ENCODE data around the gene SLC13A4.

The SLC13A4 gene

DNA sequence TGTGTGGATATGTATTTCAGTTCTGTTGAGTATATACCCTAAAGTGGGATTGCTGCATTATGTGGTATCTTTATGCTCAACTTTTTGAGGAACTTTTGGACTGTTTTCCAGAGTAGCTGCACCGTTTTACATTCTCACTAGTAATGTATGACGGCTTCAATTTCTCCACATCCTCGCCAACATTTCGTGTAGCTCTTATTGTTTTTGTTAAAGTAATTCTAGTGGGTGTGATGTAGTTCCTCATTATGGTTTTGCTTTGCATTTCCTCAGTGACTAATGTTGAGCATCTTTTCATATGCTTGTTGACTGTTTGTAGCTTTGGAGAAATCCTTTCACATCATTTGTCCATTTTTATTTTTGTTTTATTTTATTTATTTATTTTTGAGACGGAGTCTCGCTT lies 61.1 kb downstream of the SLC13A4 start:
- TF ChIP-seq, protein P1, sequence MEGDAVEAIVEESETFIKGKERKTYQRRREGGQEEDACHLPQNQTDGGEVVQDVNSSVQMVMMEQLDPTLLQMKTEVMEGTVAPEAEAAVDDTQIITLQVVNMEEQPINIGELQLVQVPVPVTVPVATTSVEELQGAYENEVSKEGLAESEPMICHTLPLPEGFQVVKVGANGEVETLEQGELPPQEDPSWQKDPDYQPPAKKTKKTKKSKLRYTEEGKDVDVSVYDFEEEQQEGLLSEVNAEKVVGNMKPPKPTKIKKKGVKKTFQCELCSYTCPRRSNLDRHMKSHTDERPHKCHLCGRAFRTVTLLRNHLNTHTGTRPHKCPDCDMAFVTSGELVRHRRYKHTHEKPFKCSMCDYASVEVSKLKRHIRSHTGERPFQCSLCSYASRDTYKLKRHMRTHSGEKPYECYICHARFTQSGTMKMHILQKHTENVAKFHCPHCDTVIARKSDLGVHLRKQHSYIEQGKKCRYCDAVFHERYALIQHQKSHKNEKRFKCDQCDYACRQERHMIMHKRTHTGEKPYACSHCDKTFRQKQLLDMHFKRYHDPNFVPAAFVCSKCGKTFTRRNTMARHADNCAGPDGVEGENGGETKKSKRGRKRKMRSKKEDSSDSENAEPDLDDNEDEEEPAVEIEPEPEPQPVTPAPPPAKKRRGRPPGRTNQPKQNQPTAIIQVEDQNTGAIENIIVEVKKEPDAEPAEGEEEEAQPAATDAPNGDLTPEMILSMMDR (IDR thresholded peaks at IDR 0.05), result no peak
- Histone ChIP-seq H3K79me2 (peaks cover 50% of the 10 kb centered on the region), H3K4me1 (peaks cover 5% of the 10 kb centered on the region), H3K27me3 (ENCODE audit: control insufficient read depth, insufficient read depth, low read length) (no peaks in the 10 kb centered on the region), H3K27ac (no peak overlapping the region), H3K4me3 (ENCODE audit: low read depth, low read length) (no peak overlapping the region), H3K9me3 (ENCODE audit: control insufficient read depth, low read length) (no peaks in the 10 kb centered on the region), H3K36me3 (ENCODE audit: control insufficient read depth, insufficient read depth, low read length) (no peaks in the 10 kb centered on the region), H3K4me2 (ENCODE audit: low read length) (no peak overlapping the region), H3K9ac (no peak overlapping the region), H2AFZ (no peak overlapping the region)

DNA sequence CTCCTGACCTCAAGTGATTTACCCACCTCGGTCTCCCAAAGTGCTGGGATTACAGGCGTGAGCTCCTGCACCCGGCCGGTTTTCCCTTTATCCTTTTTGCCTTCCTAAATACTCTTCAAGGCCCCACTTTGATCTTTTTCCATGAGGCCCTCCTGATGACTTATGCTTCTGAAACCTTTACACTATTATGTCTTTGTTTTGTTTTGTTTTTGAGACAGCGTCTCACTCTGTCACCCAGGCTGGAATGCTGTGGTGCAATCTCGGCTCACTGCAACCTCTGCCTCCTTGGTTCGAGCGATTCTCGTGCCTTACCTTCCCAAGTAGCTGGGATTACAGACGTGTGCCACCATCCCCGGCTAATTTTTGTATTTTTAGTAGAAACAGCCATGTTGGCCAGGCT lies 61.8 kb downstream of the SLC13A4 start:
- TF ChIP-seq, protein P1 (IDR thresholded peaks at IDR 0.05), result no peak
- no peaks in the 10 kb centered on the region for H3K36me3 ChIP-seq (ENCODE audit: control insufficient read depth, insufficient read depth, low read length)
- H3K79me2 ChIP-seq, result peaks cover 50% of the 10 kb centered on the region
- no peak overlapping the region for H3K9ac ChIP-seq
- H3K9me3 ChIP-seq (ENCODE audit: control insufficient read depth, low read length), result no peaks in the 10 kb centered on the region
- H3K4me3 ChIP-seq (ENCODE audit: low read depth, low read length), result no peak overlapping the region
- no peak overlapping the region for H3K27ac ChIP-seq
- no peak overlapping the region for H2AFZ ChIP-seq
- peaks cover 5% of the 10 kb centered on the region for H3K4me1 ChIP-seq
- H3K4me2 ChIP-seq (ENCODE audit: low read length), result no peak overlapping the region
- H3K27me3 ChIP-seq (ENCODE audit: control insufficient read depth, insufficient read depth, low read length), result no peaks in the 10 kb centered on the region

DNA sequence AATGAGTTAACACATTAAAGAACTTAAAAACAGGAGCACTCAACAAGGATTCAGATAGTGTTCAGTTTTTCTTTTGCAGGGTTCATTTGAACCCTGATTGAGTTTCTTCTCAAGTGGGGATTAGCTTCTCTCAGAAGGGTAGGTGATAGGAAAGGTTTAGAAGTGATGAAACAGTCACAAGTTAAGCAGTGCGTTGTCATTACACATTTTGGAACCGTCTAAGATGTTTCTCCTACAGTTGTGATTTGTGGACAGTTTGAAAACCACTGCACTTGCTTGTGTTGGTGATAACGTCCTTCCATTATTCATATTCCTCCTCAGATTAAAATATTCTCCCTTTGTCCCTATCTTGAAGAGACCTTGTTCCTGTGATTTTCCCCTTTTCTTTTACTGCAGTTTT lies 62.9 kb downstream of the SLC13A4 start:
- Histone ChIP-seq H3K79me2 (peaks cover 50% of the 10 kb centered on the region), H2AFZ (no peak overlapping the region), H3K9me3 (ENCODE audit: control insufficient read depth, low read length) (no peaks in the 10 kb centered on the region), H3K9ac (no peak overlapping the region), H3K4me1 (peaks cover 5% of the 10 kb centered on the region), H3K4me3 (ENCODE audit: low read depth, low read length) (no peak overlapping the region), H3K4me2 (ENCODE audit: low read length) (no peak overlapping the region), H3K36me3 (ENCODE audit: control insufficient read depth, insufficient read depth, low read length) (no peaks in the 10 kb centered on the region), H3K27me3 (ENCODE audit: control insufficient read depth, insufficient read depth, low read length) (no peaks in the 10 kb centered on the region), H3K27ac (no peak overlapping the region)
- TF ChIP-seq, protein P1 (IDR thresholded peaks at IDR 0.05), result no peak

DNA sequence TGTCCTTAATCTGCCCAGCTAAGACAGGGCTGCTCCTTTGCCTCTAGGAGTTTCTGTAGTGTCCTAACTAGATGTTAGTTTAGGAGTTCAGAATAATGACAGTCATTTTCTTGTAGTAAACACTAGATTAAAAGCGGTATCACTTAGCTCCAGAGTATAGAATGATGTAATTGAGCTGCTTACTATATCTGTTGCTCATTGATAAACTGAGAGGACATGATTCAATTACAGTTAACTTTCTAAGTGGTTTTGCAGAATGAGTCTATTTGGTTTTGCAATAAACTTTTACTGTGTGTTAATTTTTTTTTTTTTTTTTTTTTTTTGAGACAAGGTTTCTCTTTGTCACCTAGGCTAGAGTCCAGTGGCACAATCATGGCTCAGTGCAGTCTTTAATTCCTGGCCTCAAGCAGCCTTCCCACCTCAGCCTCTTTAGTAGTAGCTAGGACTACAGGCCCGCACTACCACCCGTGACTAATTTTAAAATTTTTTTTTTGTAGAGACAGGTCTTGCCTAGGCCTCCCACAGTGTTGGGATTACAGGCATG lies 63.9 kb downstream of the SLC13A4 start:
- Histone ChIP-seq H3K4me3 (ENCODE audit: low read depth, low read length) (no peak overlapping the region), H3K27me3 (ENCODE audit: control insufficient read depth, insufficient read depth, low read length) (no peaks in the 10 kb centered on the region), H3K36me3 (ENCODE audit: control insufficient read depth, insufficient read depth, low read length) (no peaks in the 10 kb centered on the region), H3K9me3 (ENCODE audit: control insufficient read depth, low read length) (no peaks in the 10 kb centered on the region), H3K27ac (no peak overlapping the region), H3K79me2 (peaks cover 45% of the 10 kb centered on the region), H2AFZ (no peak overlapping the region), H3K4me1 (peaks cover 5% of the 10 kb centered on the region), H3K4me2 (ENCODE audit: low read length) (no peak overlapping the region), H3K9ac (no peak overlapping the region)
- TF ChIP-seq, protein P1 (IDR thresholded peaks at IDR 0.05), result no peak

DNA sequence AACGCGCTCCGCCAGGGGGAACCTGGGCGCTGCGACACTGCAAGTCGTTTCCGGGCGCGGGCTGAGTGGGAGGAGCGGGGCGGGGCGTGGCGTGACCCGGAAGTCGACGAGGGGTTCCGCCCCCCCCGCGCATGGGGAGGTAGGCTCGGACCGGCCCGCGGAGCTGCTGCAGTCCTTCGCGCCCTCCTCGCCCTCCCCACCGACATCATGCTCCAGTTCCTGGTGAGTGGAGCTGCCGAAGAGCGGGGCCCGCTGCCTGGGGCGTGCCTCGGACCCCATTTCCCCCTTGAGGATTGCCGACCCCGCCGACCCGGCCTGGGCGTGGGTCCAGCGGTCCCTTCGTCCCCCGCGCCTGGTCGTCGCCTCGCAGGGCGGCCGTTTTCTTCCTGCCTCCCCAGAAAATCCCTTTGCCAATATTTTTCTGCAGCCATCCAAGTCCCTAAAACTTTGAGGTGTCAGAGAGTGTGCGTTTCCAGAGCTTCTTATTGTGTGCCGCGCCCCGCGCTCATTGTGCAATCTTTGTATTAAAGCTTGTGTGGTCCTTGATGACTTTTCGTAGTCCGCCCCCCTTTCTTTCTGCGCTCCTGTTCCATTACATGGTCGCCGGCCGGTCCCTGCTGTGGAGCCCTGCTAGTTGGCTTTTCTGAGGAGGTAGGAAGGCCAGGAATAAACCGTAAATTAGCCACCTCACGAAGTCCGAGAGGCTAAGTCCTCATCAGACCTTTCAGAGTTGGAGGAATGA lies 65.4 kb downstream of the SLC13A4 start, which contains the start of gene STMP1:
Gene STMP1, plus strand, starts transcription at position 142 of the 742 bp plus-strand sequence.
- TF ChIP-seq, protein P1 (IDR thresholded peaks at IDR 0.05), result peak; percentile 85
- H3K9ac ChIP-seq, result peak within 1 kb of the TSS; percentile 97
- peak within 1 kb of the TSS; percentile 94 for H2AFZ ChIP-seq
- H3K4me3 ChIP-seq (ENCODE audit: low read depth, low read length), result peak within 1 kb of the TSS; percentile 88
- peak within 1 kb of the TSS; percentile 72 for H3K27ac ChIP-seq
- peak within 1 kb of the TSS; percentile 86 for H3K4me2 ChIP-seq (ENCODE audit: low read length)
- no peaks in the 10 kb centered on the region for H3K9me3 ChIP-seq (ENCODE audit: control insufficient read depth, low read length)
- no peaks in the 10 kb centered on the region for H3K27me3 ChIP-seq (ENCODE audit: control insufficient read depth, insufficient read depth, low read length)
- H3K4me1 ChIP-seq, result peaks cover 5% of the 10 kb centered on the region
- peaks cover 34% of the 10 kb centered on the region for H3K79me2 ChIP-seq
- H3K36me3 ChIP-seq (ENCODE audit: control insufficient read depth, insufficient read depth, low read length), result no peaks in the 10 kb centered on the region
